ENCODE measurements around the gene KLF15.
"Not testable (repeated sequence)": the region's sequence is repeated elsewhere in the genome, so short reads cannot be mapped to it uniquely, and the experiment has no call there.

KLF15 gene

GRCh38 chr3:126337980-126338651 lies 19.1 kb downstream of the KLF15 start:
- TF ChIP-seq CTCF (conservative IDR thresholded peaks at IDR 0.05; ENCODE audit: low read depth, low read length): no peak
- DNase-seq (ENCODE audit: low read depth): no peak

GRCh38 chr3:126331812-126332336 lies 25.3 kb downstream of the KLF15 start:
- not testable (repeated sequence) for DNase-seq (ENCODE audit: low read depth); H3K4me3 ChIP-seq (ENCODE audit: low read length)

More at GRCh38 chr3:126337980-126338651, 19.1 kb downstream of the KLF15 start:
- no peak overlapping the region for H3K4me3 ChIP-seq (ENCODE audit: low read length)

- TF ChIP-seq CTCF (conservative IDR thresholded peaks at IDR 0.05; ENCODE audit: low read depth, low read length): no peak
- no peak overlapping the region for H3K4me3 ChIP-seq (ENCODE audit: low read length)
- DNase-seq (ENCODE audit: low read depth): no peak
These were observed 27.1 kb downstream of the KLF15 start for GRCh38 chr3:126329927-126330725.

- no peak overlapping the region for H3K4me3 ChIP-seq (ENCODE audit: low read length)
- no peak for DNase-seq (ENCODE audit: low read depth)
- TF ChIP-seq CTCF (conservative IDR thresholded peaks at IDR 0.05; ENCODE audit: low read depth, low read length): no peak
These were observed 30.6 kb downstream of the KLF15 start for GRCh38 chr3:126326629-126327028.

- DNase-seq (ENCODE audit: low read depth): no peak
- no peak overlapping the region for H3K4me3 ChIP-seq (ENCODE audit: low read length)
- no peak for TF ChIP-seq CTCF (conservative IDR thresholded peaks at IDR 0.05; ENCODE audit: low read depth, low read length)
These were observed 34.8 kb downstream of the KLF15 start for GRCh38 chr3:126322181-126322967.

- H3K4me3 ChIP-seq (ENCODE audit: low read length): no peak overlapping the region
- no peak for TF ChIP-seq CTCF (conservative IDR thresholded peaks at IDR 0.05; ENCODE audit: low read depth, low read length)
- no peak for DNase-seq (ENCODE audit: low read depth)
These were observed 35.7 kb downstream of the KLF15 start for GRCh38 chr3:126321490-126321889.
